Ecto neural progenitor cell (in vitro differentiated cells): Measurements from ENCODE around the gene RENBP.

Experiments used
- DNase-seq: peaks from one replicate; pipeline ENCODE4 v3.0.0-alpha.2; 2018; ENCODE audit warnings: low spot score

Gene RENBP

GRCh38 chrX:153919281-153919680 lies 25.2 kb downstream of the RENBP start:
- no peak for DNase-seq

- no peak for DNase-seq
Observed at GRCh38 chrX:153917869-153918268, 26.6 kb downstream of the RENBP start.

- no peak for DNase-seq
Observed at GRCh38 chrX:153913701-153914100, 30.7 kb downstream of the RENBP start.

- DNase-seq = no peak
Observed at GRCh38 chrX:153913211-153913610, 31.2 kb downstream of the RENBP start.

- DNase-seq = no peak
Observed at GRCh38 chrX:153911798-153912197, 32.6 kb downstream of the RENBP start.

GRCh38 chrX:153910446-153910845 lies 34.0 kb downstream of the RENBP start:
- DNase-seq = no peak

GRCh38 chrX:153909980-153910360 lies 34.5 kb downstream of the RENBP start:
- no peak for DNase-seq

GRCh38 chrX:153909024-153909979 lies 35.1 kb downstream of the RENBP start:
- no peak for DNase-seq

GRCh38 chrX:153908219-153908860 lies 36.1 kb downstream of the RENBP start:
- DNase-seq = no peak

- no peak for DNase-seq
Observed at GRCh38 chrX:153907456-153907855, 37.0 kb downstream of the RENBP start.

GRCh38 chrX:153906126-153906917 lies 38.1 kb downstream of the RENBP start:
- DNase-seq = no peak

- DNase-seq = no peak
Observed at GRCh38 chrX:153905481-153906095, 38.9 kb downstream of the RENBP start.

- DNase-seq = no peak
Observed at GRCh38 chrX:153903991-153904957, 40.2 kb downstream of the RENBP start, which contains the start of gene AVPR2. Gene AVPR2 (plus strand): TSS chrX:153904673. CDS start chrX:153905146, 473 bp downstream.

- no peak for DNase-seq
Observed at GRCh38 chrX:153903238-153903980, 41.0 kb downstream of the RENBP start.

- no peak for DNase-seq
Observed at GRCh38 chrX:153902385-153902784, 42.1 kb downstream of the RENBP start.

- no peak for DNase-seq
Observed at GRCh38 chrX:153901753-153902140, 42.7 kb downstream of the RENBP start.

- no peak for DNase-seq
Observed at GRCh38 chrX:153900831-153901752, 43.4 kb downstream of the RENBP start.

GRCh38 chrX:153897899-153898298 lies 46.5 kb downstream of the RENBP start:
- no peak for DNase-seq

- DNase-seq = no peak
Observed at GRCh38 chrX:153889123-153889522, 55.3 kb downstream of the RENBP start.
